Measurements from ENCODE around the gene SLC26A6. TPM values are rescaled to one million over a fixed set of nuclear protein-coding genes. Genes with fewer than 3 reads are reported as not detected.

The SLC26A6 gene
- total RNA-seq, 2 experiments from 2014 or later, result 35.0 to 38.5 TPM

GRCh38 chr3:48597408-48597800, 37.9 kb downstream of the SLC26A6 start:
- Mint-ChIP-seq H3K4me1 (no peaks in the 10 kb centered on the region), H3K4me3 (no peak overlapping the region), H3K27ac (no peak overlapping the region), H3K9me3 (ENCODE audit: low read depth) (no peaks in the 10 kb centered on the region), H3K36me3 (ENCODE audit: low read depth) (peaks cover 23% of the 10 kb centered on the region), H3K27me3 (peaks cover 14% of the 10 kb centered on the region)
- ChIA-PET CTCF (no interaction called here), POLR2A (interaction anchor here (0.6 kb wide), 1 partner anchor 462 kb away, joined by 3 read pairs; no protein-coding TSS in a partner anchor)
- intact Hi-C loops (cut with DNase I, micrococcal nuclease), result no loop called here
- ATAC-seq, result no peak
- no peak for DNase-seq

- ChIA-PET CTCF (no interaction called here), POLR2A (interaction anchor here (0.6 kb wide), 1 partner anchor 462 kb away, joined by 3 read pairs; no protein-coding TSS in a partner anchor)
- no peak overlapping the region for H3K27ac Mint-ChIP-seq
- no peaks in the 10 kb centered on the region for H3K9me3 Mint-ChIP-seq (ENCODE audit: low read depth)
- H3K4me3 Mint-ChIP-seq, result no peak overlapping the region
- peaks cover 14% of the 10 kb centered on the region for H3K27me3 Mint-ChIP-seq
- intact Hi-C loops (cut with DNase I, micrococcal nuclease), result no loop called here
- H3K4me1 Mint-ChIP-seq, result no peaks in the 10 kb centered on the region
- ATAC-seq (no peak), DNase-seq (no peak)
- H3K36me3 Mint-ChIP-seq (ENCODE audit: low read depth), result peaks cover 20% of the 10 kb centered on the region
Measured at GRCh38 chr3:48596676-48597407, 38.4 kb downstream of the SLC26A6 start.

- ChIA-PET POLR2A (no interaction called here), CTCF (no interaction called here)
- Mint-ChIP-seq H3K9me3 (ENCODE audit: low read depth) (no peaks in the 10 kb centered on the region), H3K27ac (no peak overlapping the region), H3K4me3 (no peak overlapping the region), H3K36me3 (ENCODE audit: low read depth) (peaks cover 18% of the 10 kb centered on the region), H3K4me1 (no peaks in the 10 kb centered on the region), H3K27me3 (peaks cover 14% of the 10 kb centered on the region)
- ATAC-seq (no peak), DNase-seq (no peak)
- intact Hi-C loops (cut with DNase I, micrococcal nuclease), result no loop called here
Measured at GRCh38 chr3:48596157-48596556, 39.1 kb downstream of the SLC26A6 start.

GRCh38 chr3:48595526-48596121, 39.6 kb downstream of the SLC26A6 start:
- POLR2A ChIA-PET, result no interaction called here
- no peak overlapping the region for H3K27ac Mint-ChIP-seq
- CTCF ChIA-PET, result no interaction called here
- H3K9me3 Mint-ChIP-seq (ENCODE audit: low read depth), result no peaks in the 10 kb centered on the region
- intact Hi-C loops (cut with DNase I, micrococcal nuclease), result no loop called here
- no peaks in the 10 kb centered on the region for H3K4me1 Mint-ChIP-seq
- H3K27me3 Mint-ChIP-seq, result peaks cover 18% of the 10 kb centered on the region
- no peak overlapping the region for H3K4me3 Mint-ChIP-seq
- ATAC-seq, result peak; percentile 6
- DNase-seq, result no peak
- H3K36me3 Mint-ChIP-seq (ENCODE audit: low read depth), result peaks cover 15% of the 10 kb centered on the region

- intact Hi-C loops (cut with DNase I, micrococcal nuclease), result no loop called here
- H3K9me3 Mint-ChIP-seq (ENCODE audit: low read depth), result no peaks in the 10 kb centered on the region
- ChIA-PET CTCF (no interaction called here), POLR2A (no interaction called here)
- DNase-seq (no peak), ATAC-seq (no peak)
- peaks cover 18% of the 10 kb centered on the region for H3K27me3 Mint-ChIP-seq
- peaks cover 12% of the 10 kb centered on the region for H3K36me3 Mint-ChIP-seq (ENCODE audit: low read depth)
- no peak within 1 kb of the TSS for H3K27ac Mint-ChIP-seq
- no peak within 1 kb of the TSS for H3K4me3 Mint-ChIP-seq
- H3K4me1 Mint-ChIP-seq, result no peaks in the 10 kb centered on the region
Measured at GRCh38 chr3:48595075-48595525, 40.2 kb downstream of the SLC26A6 start, which contains the start of gene COL7A1. Gene COL7A1, minus strand, starts transcription at chr3:48595329. Its CDS starts 170 bp downstream, at chr3:48595159.

- DNase-seq (no peak), ATAC-seq (no peak)
- Mint-ChIP-seq H3K27me3 (peaks cover 23% of the 10 kb centered on the region), H3K27ac (no peak overlapping the region), H3K9me3 (ENCODE audit: low read depth) (no peaks in the 10 kb centered on the region), H3K36me3 (ENCODE audit: low read depth) (peaks cover 8% of the 10 kb centered on the region), H3K4me3 (no peak overlapping the region), H3K4me1 (no peaks in the 10 kb centered on the region)
- intact Hi-C loops (cut with DNase I, micrococcal nuclease), result no loop called here
- ChIA-PET CTCF (no interaction called here), POLR2A (no interaction called here)
Measured at GRCh38 chr3:48594417-48595049, 40.7 kb downstream of the SLC26A6 start.

- ChIA-PET POLR2A (no interaction called here), CTCF (interaction anchor here (0.6 kb wide), 1 partner anchor 64 kb away, joined by 3 read pairs; no protein-coding TSS in a partner anchor)
- H3K4me1 Mint-ChIP-seq, result no peaks in the 10 kb centered on the region
- no peak for ATAC-seq
- H3K27me3 Mint-ChIP-seq, result peaks cover 29% of the 10 kb centered on the region
- DNase-seq, result no peak
- no peak overlapping the region for H3K4me3 Mint-ChIP-seq
- H3K27ac Mint-ChIP-seq, result no peak overlapping the region
- no peaks in the 10 kb centered on the region for H3K36me3 Mint-ChIP-seq (ENCODE audit: low read depth)
- H3K9me3 Mint-ChIP-seq (ENCODE audit: low read depth), result no peaks in the 10 kb centered on the region
- intact Hi-C loops (cut with DNase I, micrococcal nuclease), result no loop called here
Measured at GRCh38 chr3:48593337-48593736, 41.9 kb downstream of the SLC26A6 start.

GRCh38 chr3:48592519-48593087, 42.7 kb downstream of the SLC26A6 start:
- Mint-ChIP-seq H3K4me1 (no peaks in the 10 kb centered on the region), H3K4me3 (no peak overlapping the region), H3K36me3 (ENCODE audit: low read depth) (no peaks in the 10 kb centered on the region), H3K27ac (no peak overlapping the region), H3K27me3 (peaks cover 29% of the 10 kb centered on the region), H3K9me3 (ENCODE audit: low read depth) (no peaks in the 10 kb centered on the region)
- ATAC-seq, result no peak
- ChIA-PET CTCF (no interaction called here), POLR2A (no interaction called here)
- DNase-seq, result no peak
- intact Hi-C loops (cut with DNase I, micrococcal nuclease), result no loop called here

GRCh38 chr3:48591886-48592518, 43.3 kb downstream of the SLC26A6 start:
- DNase-seq, result no peak
- Mint-ChIP-seq H3K9me3 (ENCODE audit: low read depth) (no peaks in the 10 kb centered on the region), H3K27ac (no peak overlapping the region), H3K27me3 (peaks cover 32% of the 10 kb centered on the region), H3K4me3 (no peak overlapping the region), H3K36me3 (ENCODE audit: low read depth) (no peaks in the 10 kb centered on the region), H3K4me1 (no peaks in the 10 kb centered on the region)
- intact Hi-C loops (cut with DNase I, micrococcal nuclease), result no loop called here
- CTCF ChIA-PET, result no interaction called here
- POLR2A ChIA-PET, result no interaction called here
- ATAC-seq, result no peak

- intact Hi-C loops (cut with DNase I, micrococcal nuclease), result no loop called here
- no peaks in the 10 kb centered on the region for H3K36me3 Mint-ChIP-seq (ENCODE audit: low read depth)
- no peaks in the 10 kb centered on the region for H3K9me3 Mint-ChIP-seq (ENCODE audit: low read depth)
- ChIA-PET POLR2A (no interaction called here), CTCF (interaction anchor here (0.5 to 0.6 kb wide), 2 partner anchors 52 to 440 kb away, joined by 3 read pairs; no protein-coding TSS in a partner anchor)
- DNase-seq (no peak), ATAC-seq (no peak)
- no peak overlapping the region for H3K27ac Mint-ChIP-seq
- H3K4me1 Mint-ChIP-seq, result no peaks in the 10 kb centered on the region
- no peak overlapping the region for H3K4me3 Mint-ChIP-seq
- peaks cover 34% of the 10 kb centered on the region for H3K27me3 Mint-ChIP-seq
Measured at GRCh38 chr3:48591436-48591835, 43.8 kb downstream of the SLC26A6 start.

GRCh38 chr3:48588230-48588629, 47.0 kb downstream of the SLC26A6 start:
- H3K36me3 Mint-ChIP-seq (ENCODE audit: low read depth), result no peaks in the 10 kb centered on the region
- ChIA-PET CTCF (no interaction called here), POLR2A (no interaction called here)
- H3K4me3 Mint-ChIP-seq, result no peak overlapping the region
- H3K27me3 Mint-ChIP-seq, result peaks cover 24% of the 10 kb centered on the region
- intact Hi-C loops (cut with DNase I, micrococcal nuclease), result no loop called here
- H3K27ac Mint-ChIP-seq, result no peak overlapping the region
- DNase-seq (no peak), ATAC-seq (no peak)
- no peaks in the 10 kb centered on the region for H3K4me1 Mint-ChIP-seq
- H3K9me3 Mint-ChIP-seq (ENCODE audit: low read depth), result no peaks in the 10 kb centered on the region

Measured in activated CD4-positive, alpha-beta T cell treated with anti-CD3 and anti-CD28 coated beads for 36 hours (primary cell).